Transverse colon (tissue), 4 donors: ENCODE data around the gene MTF2.

ENCODE experiments used
- CTCF ChIP-seq, 5 experiments: fragments of 200-600 bp in 3 of 5; fragments of 450-650 bp in 2 of 5; sonication (generic) in 3 of 5; IDR thresholded peaks; 1 replicate in 2 of 5; 2 replicates in 3 of 5; pipeline ENCODE4 v1.5.1; 2016 to 2017; ENCODE audit warnings: antibody characterized with exemption in 5 of 5, inconsistent platforms in 3 of 5, mild to moderate bottlenecking in 2 of 5, moderate library complexity in 1 of 5
- POLR2AphosphoS5 ChIP-seq, 3 donors: sonication (generic); formaldehyde crosslinking; IDR thresholded peaks; one replicate each; pipeline ENCODE4 v1.6.1; 2016; ENCODE audit warnings: antibody characterized with exemption in 3 of 3

GRCh38 chr1:93137604-93138292 is 58.7 kb downstream of the MTF2 start:
- TF ChIP-seq CTCF (IDR thresholded peaks at IDR 0.05) (no peak), POLR2AphosphoS5 (IDR thresholded peaks at IDR 0.05) (no peak)
